ENCODE results near the gene NEDD4L.

The NEDD4L gene

DNA sequence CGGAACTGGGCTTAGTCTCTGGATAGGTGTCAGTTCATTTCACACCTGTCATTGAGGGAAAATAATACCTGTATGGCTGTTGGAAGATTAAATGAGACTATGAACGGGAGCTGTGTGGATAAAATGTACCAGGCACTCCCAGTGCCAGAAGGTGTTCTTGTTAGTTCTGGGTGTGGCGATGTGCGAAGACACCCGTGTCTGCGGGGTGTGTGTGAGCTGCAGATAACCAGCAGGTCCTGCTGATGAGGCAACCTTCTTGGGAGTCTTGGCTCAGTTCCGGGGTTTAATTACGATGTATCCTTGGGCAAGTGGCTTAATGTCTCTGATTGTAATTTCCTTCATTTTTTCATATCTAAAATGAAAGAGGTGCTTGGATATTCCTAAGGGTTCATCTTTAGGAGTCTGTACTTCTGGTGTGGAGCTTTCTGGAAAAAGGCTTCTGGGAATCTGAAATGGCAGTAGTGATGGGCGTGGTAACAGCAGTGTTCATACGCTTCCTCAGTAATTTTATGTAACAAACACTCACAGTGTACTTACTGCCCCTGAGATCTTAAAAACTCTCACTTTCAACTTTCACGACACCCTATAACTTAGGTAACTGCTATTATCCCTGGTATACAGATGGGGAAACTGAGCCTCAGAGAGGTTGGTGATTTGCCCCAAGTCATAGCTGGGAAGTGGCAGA, 35.0 kb downstream of the NEDD4L start:
- Histone ChIP-seq H3K27ac (no peak overlapping the region), H3K36me3 (no peaks in the 10 kb centered on the region), H3K27me3 (ENCODE audit: insufficient read depth, low read depth, severe bottlenecking) (no peaks in the 10 kb centered on the region), H3K4me3 (ENCODE audit: low read depth, low read length) (no peak overlapping the region), H3K9me3 (ENCODE audit: severe bottlenecking) (no peaks in the 10 kb centered on the region)
- DNase-seq: no peak
- TF ChIP-seq CTCF (IDR thresholded peaks at IDR 0.05; ENCODE audit: low read depth, low read length): no peak

- H3K9me3 ChIP-seq (ENCODE audit: severe bottlenecking): peaks cover 2% of the 10 kb centered on the region
- TF ChIP-seq CTCF (IDR thresholded peaks at IDR 0.05; ENCODE audit: low read depth, low read length): no peak
- DNase-seq: no peak
- no peaks in the 10 kb centered on the region for H3K27me3 ChIP-seq (ENCODE audit: insufficient read depth, low read depth, severe bottlenecking)
- H3K4me3 ChIP-seq (ENCODE audit: low read depth, low read length): no peak overlapping the region
- peaks cover 4% of the 10 kb centered on the region; the same call in 1 of the 2 replicates for H3K36me3 ChIP-seq
- H3K27ac ChIP-seq: no peak overlapping the region
These were observed 36.4 kb downstream of the NEDD4L start for GRCh38 chr18:58080451-58080850.

- no peak for TF ChIP-seq CTCF (IDR thresholded peaks at IDR 0.05; ENCODE audit: low read depth, low read length)
- no peak for DNase-seq
- Histone ChIP-seq H3K4me3 (ENCODE audit: low read depth, low read length) (no peak overlapping the region), H3K27me3 (ENCODE audit: insufficient read depth, low read depth, severe bottlenecking) (no peaks in the 10 kb centered on the region), H3K36me3 (peaks cover 26% of the 10 kb centered on the region), H3K9me3 (ENCODE audit: severe bottlenecking) (peaks cover 6% of the 10 kb centered on the region), H3K27ac (no peak overlapping the region)
These were observed 44.1 kb downstream of the NEDD4L start for GRCh38 chr18:58087928-58088690.

- TF ChIP-seq CTCF (IDR thresholded peaks at IDR 0.05; ENCODE audit: low read depth, low read length): no peak
- peaks cover 6% of the 10 kb centered on the region for H3K9me3 ChIP-seq (ENCODE audit: severe bottlenecking)
- H3K4me3 ChIP-seq (ENCODE audit: low read depth, low read length): no peak overlapping the region
- no peak for DNase-seq
- H3K27ac ChIP-seq: no peak overlapping the region
- H3K27me3 ChIP-seq (ENCODE audit: insufficient read depth, low read depth, severe bottlenecking): no peaks in the 10 kb centered on the region
- H3K36me3 ChIP-seq: peaks cover 26% of the 10 kb centered on the region
These were observed 44.7 kb downstream of the NEDD4L start for GRCh38 chr18:58088691-58089065.

DNA sequence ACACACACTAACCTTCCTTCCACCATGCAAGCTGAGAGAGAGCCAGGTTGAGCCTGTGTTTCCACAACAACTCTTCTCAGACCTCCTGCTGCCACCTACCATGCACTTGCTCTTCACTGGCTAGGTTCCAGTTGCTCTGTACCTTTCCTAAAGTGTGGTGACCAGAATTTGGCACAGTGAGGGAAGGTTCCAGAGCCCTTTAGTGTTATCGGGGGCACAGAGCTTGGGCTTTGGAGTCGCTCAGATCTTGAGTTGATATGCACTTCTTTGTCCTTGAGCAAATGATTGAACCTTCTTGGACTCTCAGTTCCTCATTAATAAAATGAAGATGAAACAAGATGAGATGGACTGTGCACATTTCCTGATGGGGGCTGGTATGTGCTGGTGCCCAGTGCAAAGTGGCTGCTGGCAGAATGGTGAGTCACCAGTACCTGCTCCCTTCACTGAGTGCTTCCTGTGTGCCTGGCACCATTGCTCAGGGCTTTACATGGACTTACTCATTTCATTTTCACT, 47.1 kb downstream of the NEDD4L start:
- TF ChIP-seq CTCF (IDR thresholded peaks at IDR 0.05; ENCODE audit: low read depth, low read length): no peak
- Histone ChIP-seq H3K4me3 (ENCODE audit: low read depth, low read length) (no peak overlapping the region), H3K27ac (no peak overlapping the region), H3K9me3 (ENCODE audit: severe bottlenecking) (peaks cover 1% of the 10 kb centered on the region), H3K27me3 (ENCODE audit: insufficient read depth, low read depth, severe bottlenecking) (no peaks in the 10 kb centered on the region), H3K36me3 (peaks cover 22% of the 10 kb centered on the region)
- no peak for DNase-seq

All from WERI-Rb-1 (cell line).